Mucosa of descending colon (tissue), 3 donors: ENCODE results near the gene FUT3. TPM values are rescaled to one million over a fixed set of nuclear protein-coding genes. Genes with fewer than 3 reads are reported as not detected.
"Not testable (repeated sequence)": the region's sequence is repeated elsewhere in the genome, so short reads cannot be mapped to it uniquely, and the experiment has no call there.

Source experiments
- ATAC-seq: fragments of 200-7000 bp; cut with Tn5 transposase; one replicate; pipeline ENCODE4 v1.9.1; 2020; ENCODE audit warnings: mild to moderate bottlenecking, moderate library complexity
- DNase-seq, 3 donors: peaks; one replicate each; pipeline ENCODE4 v3.0.0-alpha.2; 2020
- H3K36me3 ChIP-seq: fragments of 200-600 bp; one replicate; pipeline ENCODE4 v1.8.0; 2021; ENCODE audit warnings: low read depth, mild to moderate bottlenecking
- H3K4me1 ChIP-seq: fragments of 200-600 bp; one replicate; pipeline ENCODE4 v1.8.0; 2021; ENCODE audit warnings: low read depth, mild to moderate bottlenecking
- H3K4me3 ChIP-seq: fragments of 200-600 bp; one replicate; pipeline ENCODE4 v1.8.0; 2021; ENCODE audit warnings: mild to moderate bottlenecking
- H3K9me3 ChIP-seq: fragments of 200-600 bp; one replicate; pipeline ENCODE4 v1.8.0; 2021; ENCODE audit warnings: mild to moderate bottlenecking
- CTCF ChIP-seq: fragments of 200-600 bp; IDR thresholded peaks from one replicate; pipeline ENCODE4 v1.8.0; 2022; ENCODE audit warnings: antibody characterized with exemption, mild to moderate bottlenecking
- intact Hi-C, 2 donors: fragments of 100-400 bp; cut with DNase I in 1 of 2; cut with micrococcal nuclease in 1 of 2; formaldehyde crosslinking; loops; one replicate each; pipeline versions ENCODE4 v1.11.0 to v1.11.1; 2022; cut with DNase I, micrococcal nuclease
- total RNA-seq, 3 donors: library from RNA; stranded (reverse); fragmentation: NEBNext Ultra II Directional in 2 of 3; extraction: Animal tissue kit (Norgen Biotek cat#: 25700) in 2 of 3; gene quantifications; one replicate each; pipeline versions ENCODE4 v1.2.1 to v1.2.4, GENCODE V29; 2021 to 2023
- donor health status: DM: no; HTN: no; CAD: no; lungs with moderate emphysema.
- donor health status: DM: no; HTN: no; CAD: no.
- donor health status: DM: no; HTN: yes; CAD: no.

Gene FUT3
- total RNA-seq, 3 donors from 2014 or later = 128 to 276 (median 215) TPM

DNA sequence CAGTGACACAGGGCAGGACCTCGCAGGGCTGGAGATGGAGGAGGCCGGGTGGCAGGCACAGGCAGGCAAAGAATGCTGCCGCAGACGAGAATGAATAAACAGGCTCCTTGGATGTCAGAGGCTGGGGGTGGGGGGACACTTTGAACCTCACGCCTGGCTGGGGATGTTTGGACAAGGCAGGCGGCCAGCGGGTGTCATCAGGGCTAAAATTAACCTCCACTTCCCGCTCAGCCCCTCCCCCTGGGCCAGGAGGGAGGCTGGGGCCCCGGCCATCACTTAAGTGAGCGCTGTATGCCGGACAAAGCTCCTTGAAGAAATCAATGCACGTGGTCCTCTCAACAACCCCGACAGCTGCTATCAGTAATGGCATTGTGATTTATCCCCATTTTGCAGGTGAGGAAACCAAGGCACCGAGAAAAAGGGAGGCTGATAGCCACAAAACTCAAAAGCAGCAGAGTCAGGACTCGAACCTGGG, 29.4 kb upstream of the FUT3 start:
- ATAC-seq = peak; percentile 61
- no peaks in the 10 kb centered on the region for H3K9me3 ChIP-seq

DNA sequence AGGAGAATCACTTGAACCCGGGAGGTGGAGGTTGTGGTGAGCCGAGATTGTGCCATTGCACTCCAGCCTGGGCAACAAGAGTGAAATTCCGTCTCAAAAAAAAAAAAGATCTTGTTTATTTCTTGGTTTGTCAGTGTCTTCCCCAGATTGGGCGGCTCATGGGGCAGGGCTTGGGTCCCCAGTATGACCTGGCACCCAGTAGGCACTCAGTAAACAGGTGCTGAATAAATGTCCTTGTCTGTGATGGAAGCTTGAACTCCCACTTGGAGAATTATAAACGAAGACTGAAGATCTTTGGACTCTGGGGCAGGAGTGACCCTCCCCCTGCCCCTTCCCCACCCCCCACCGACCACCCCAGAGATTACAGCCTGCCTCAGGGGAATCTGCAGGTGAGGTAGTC, 28.9 kb upstream of the FUT3 start:
- H3K4me3 ChIP-seq = no peak overlapping the region
- H3K4me1 ChIP-seq = no peaks in the 10 kb centered on the region
- H3K36me3 ChIP-seq = no peaks in the 10 kb centered on the region
- DNase-seq (no peak), ATAC-seq (no peak)
- no peak for TF ChIP-seq CTCF
- no peaks in the 10 kb centered on the region for H3K9me3 ChIP-seq
- intact Hi-C loops = no loop called here

More for the DNA sequence above, 29.4 kb upstream of the FUT3 start:
- intact Hi-C loops = no loop called here
- H3K36me3 ChIP-seq = no peaks in the 10 kb centered on the region
- DNase-seq = peak in 2 of 3 donors; percentile 40 to 63
- H3K4me3 ChIP-seq = no peak overlapping the region
- TF ChIP-seq CTCF = no peak
- H3K4me1 ChIP-seq = no peaks in the 10 kb centered on the region

GRCh38 chr19:5877882-5878281, 26.6 kb upstream of the FUT3 start:
- H3K9me3 ChIP-seq = no peaks in the 10 kb centered on the region
- intact Hi-C loops = no loop called here
- no peaks in the 10 kb centered on the region for H3K4me1 ChIP-seq
- no peak overlapping the region for H3K4me3 ChIP-seq
- TF ChIP-seq CTCF = no peak
- ATAC-seq (no peak), DNase-seq (no peak)
- no peaks in the 10 kb centered on the region for H3K36me3 ChIP-seq

GRCh38 chr19:5877427-5877826, 26.2 kb upstream of the FUT3 start:
- intact Hi-C loops = no loop called here
- Histone ChIP-seq H3K36me3 (no peaks in the 10 kb centered on the region), H3K9me3 (no peaks in the 10 kb centered on the region), H3K4me1 (no peaks in the 10 kb centered on the region), H3K4me3 (no peak overlapping the region)
- no peak for ATAC-seq
- no peak for TF ChIP-seq CTCF
- DNase-seq = no peak

- H3K4me3 ChIP-seq, H3K9me3 ChIP-seq, ATAC-seq, intact Hi-C loops, H3K36me3 ChIP-seq, H3K4me1 ChIP-seq, DNase-seq: not testable (repeated sequence)
Measured at GRCh38 chr19:5874496-5874895, 23.2 kb upstream of the FUT3 start.

- no peaks in the 10 kb centered on the region for H3K4me1 ChIP-seq
- H3K9me3 ChIP-seq = no peaks in the 10 kb centered on the region
- no peak for TF ChIP-seq CTCF
- intact Hi-C loops = no loop called here
- peak; percentile 58 for ATAC-seq
- no peak for DNase-seq
- H3K4me3 ChIP-seq = no peak overlapping the region
- no peaks in the 10 kb centered on the region for H3K36me3 ChIP-seq
Measured at GRCh38 chr19:5873617-5874199, 22.5 kb upstream of the FUT3 start.
